ENCODE measurements around the gene LRP1B. TPM values are rescaled to one million over a fixed set of nuclear protein-coding genes. Genes with fewer than 3 reads are reported as not detected.

Gene LRP1B
- total and polyA plus RNA-seq, 2 of the 8 experiments (the other 6 are each of a cell fraction or from before 2014, with no cell fraction given) = 0.03 TPM; not detected in 1

DNA sequence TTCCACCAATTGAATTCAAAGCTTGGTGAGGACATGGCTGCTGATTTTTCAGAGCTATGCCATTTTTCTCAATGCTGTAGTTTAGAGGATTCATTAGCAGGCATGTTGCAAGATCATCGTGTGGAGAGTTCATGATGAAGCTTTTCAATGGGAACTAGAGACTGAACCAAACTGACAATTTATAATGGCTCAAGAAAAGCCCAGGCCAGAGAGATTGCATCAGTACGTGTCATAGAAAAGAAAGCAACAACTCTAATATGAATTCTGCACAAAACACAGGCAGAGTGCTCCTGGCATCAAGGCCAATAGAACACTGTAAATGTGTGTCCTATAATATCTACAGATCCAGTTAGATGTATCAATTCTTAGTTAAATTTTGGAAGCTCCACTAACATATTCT lies 477.6 kb downstream of the LRP1B start:
- Histone ChIP-seq H3K23me2 (ENCODE audit: low read depth, low read length) (no peaks in the 10 kb centered on the region), H3K23ac (ENCODE audit: insufficient read length) (no peak overlapping the region), H3K9ac (replicated peaks in 1 of 4; ENCODE audit: extremely low read depth in 1 of 4, low read depth in 3 of 4, low read length in 3 of 4) (no peak overlapping the region), H3K14ac (ENCODE audit: insufficient read length) (no peak overlapping the region), H3K4ac (replicated peaks; ENCODE audit: insufficient read length, low read depth, low read length) (no peak overlapping the region), H3K79me2 (ENCODE audit: control insufficient read depth in 1 of 2, insufficient read depth in 2 of 2, low read length in 2 of 2) (no peaks in the 10 kb centered on the region), H3K27me3 (replicated peaks in 1 of 4; ENCODE audit: control insufficient read depth in 3 of 4, extremely low read depth in 1 of 4, insufficient read depth in 3 of 4, low read length in 3 of 4) (no peaks in the 10 kb centered on the region), H3K4me3 (ENCODE audit: extremely low read depth in 1 of 4, insufficient read depth in 2 of 4, low read depth in 3 of 4, low read length in 4 of 4) (no peak overlapping the region), H4K20me1 (replicated peaks in 1 of 2; ENCODE audit: control insufficient read depth in 1 of 2, insufficient read depth in 2 of 2, low read length in 2 of 2) (no peaks in the 10 kb centered on the region), H3K79me1 (ENCODE audit: low read depth, low read length) (no peaks in the 10 kb centered on the region), H3K9me3 (ENCODE audit: insufficient read depth in 2 of 2, low read depth in 1 of 2, low read length in 1 of 2) (no peaks in the 10 kb centered on the region), H2AFZ (ENCODE audit: low read length) (no peak overlapping the region), H3K4me2 (ENCODE audit: insufficient read depth in 1 of 2, low read depth in 2 of 2, low read length in 2 of 2) (no peak overlapping the region), H3K4me1 (replicated peaks in 1 of 4; ENCODE audit: control insufficient read depth in 3 of 4, insufficient read depth in 4 of 4, low read length in 3 of 4) (no peaks in the 10 kb centered on the region), H2BK15ac (ENCODE audit: low read length) (no peak overlapping the region), H2BK12ac (ENCODE audit: low read depth, low read length) (no peak overlapping the region), H2AK5ac (ENCODE audit: low read depth, low read length) (no peak overlapping the region), H3K36me3 (ENCODE audit: control insufficient read depth in 2 of 4, insufficient read depth in 4 of 4, low read length in 3 of 4) (no peaks in the 10 kb centered on the region), H4K8ac (ENCODE audit: extremely low read depth, insufficient read depth, low read length) (no peak overlapping the region), H2BK5ac (ENCODE audit: low read depth, low read length) (no peak overlapping the region), H3K27ac (ENCODE audit: low read depth, low read length) (no peak overlapping the region), H2BK20ac (ENCODE audit: low read length) (no peak overlapping the region), H3K56ac (replicated peaks; ENCODE audit: insufficient read length, low read depth, low read length) (no peak overlapping the region), H3K18ac (ENCODE audit: extremely low read depth, low read length) (no peak overlapping the region), H2BK120ac (replicated peaks; ENCODE audit: low read depth, low read length) (no peak overlapping the region), H4K91ac (replicated peaks; ENCODE audit: insufficient read length, low read length) (no peak overlapping the region), H4K5ac (ENCODE audit: insufficient read length, low read depth, low read length) (no peak overlapping the region)
- 95% methylated on average over 2 of the region's 2 CpGs; no CpG with 5 or more reads in 1 of the 2 experiments for WGBS, 2 experiments (ENCODE audit: extremely low coverage in 1 of 2, insufficient coverage in 1 of 2, insufficient read length in 1 of 2, insufficient replicate concordance in 2 of 2, low coverage in 1 of 2, low lambda C conversion rate in 2 of 2, missing lambda C conversion rate in 1 of 2)
- FAIRE-seq = no peak
- no peak for TF ChIP-seq POLR2A (IDR thresholded peaks at IDR 0.05; ENCODE audit: control extremely low read depth in 1 of 2, low read depth in 2 of 2, low read length in 2 of 2)
- TF ChIP-seq, protein P1, sequence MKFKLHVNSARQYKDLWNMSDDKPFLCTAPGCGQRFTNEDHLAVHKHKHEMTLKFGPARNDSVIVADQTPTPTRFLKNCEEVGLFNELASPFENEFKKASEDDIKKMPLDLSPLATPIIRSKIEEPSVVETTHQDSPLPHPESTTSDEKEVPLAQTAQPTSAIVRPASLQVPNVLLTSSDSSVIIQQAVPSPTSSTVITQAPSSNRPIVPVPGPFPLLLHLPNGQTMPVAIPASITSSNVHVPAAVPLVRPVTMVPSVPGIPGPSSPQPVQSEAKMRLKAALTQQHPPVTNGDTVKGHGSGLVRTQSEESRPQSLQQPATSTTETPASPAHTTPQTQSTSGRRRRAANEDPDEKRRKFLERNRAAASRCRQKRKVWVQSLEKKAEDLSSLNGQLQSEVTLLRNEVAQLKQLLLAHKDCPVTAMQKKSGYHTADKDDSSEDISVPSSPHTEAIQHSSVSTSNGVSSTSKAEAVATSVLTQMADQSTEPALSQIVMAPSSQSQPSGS (IDR thresholded peaks at IDR 0.05; ENCODE audit: low read length) = no peak
- TF ChIP-seq CBX8 (IDR thresholded peaks at IDR 0.05; ENCODE audit: borderline replicate concordance, low read depth, low read length) = no peak
- no peak for TF ChIP-seq ASH2L (IDR thresholded peaks at IDR 0.05; ENCODE audit: low read length)
- no peak for DNase-seq (ENCODE audit: low read depth in 1 of 2, low spot score in 2 of 2)
- ChIA-PET POLR2A (ENCODE audit: partially characterized antibody) (no interaction called here), CTCF (ENCODE audit: partially characterized antibody) (no interaction called here)

All from H1 (cell line).